Measurements from ENCODE around the gene NLK. TPM values are rescaled to one million over a fixed set of nuclear protein-coding genes. Genes with fewer than 3 reads are reported as not detected.

Gene NLK
- total and polyA plus RNA-seq, 7 experiments from 2014 or later, result 1.0 to 19.2 (median 16.5) TPM

DNA sequence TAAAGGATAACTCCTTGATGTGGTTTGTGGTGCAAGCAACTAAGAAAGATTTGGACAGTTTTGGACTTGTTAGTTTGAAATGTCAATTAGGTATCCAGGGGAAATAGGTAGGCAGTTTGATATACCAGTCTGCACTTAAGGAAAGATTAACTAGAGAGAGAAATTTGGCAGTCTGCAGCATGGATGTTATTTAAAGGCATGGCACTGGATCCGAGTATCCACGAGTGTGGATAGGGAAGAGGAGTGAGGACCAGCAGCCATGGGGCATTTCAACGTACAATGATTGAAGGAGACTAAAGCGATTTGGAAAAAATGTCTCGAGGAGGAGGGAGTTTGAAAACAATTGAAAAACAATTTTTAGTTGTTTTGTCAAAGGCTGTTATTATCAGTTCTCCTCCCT is 117.4 kb downstream of the NLK start:
- Histone ChIP-seq H3K4me3 (ENCODE audit: low read length) (no peak overlapping the region), H3K9me3 (ENCODE audit: control insufficient read depth in 2 of 3, low read length in 3 of 3) (no peaks in the 10 kb centered on the region), H3K36me3 (ENCODE audit: control insufficient read depth in 2 of 3, insufficient read depth in 3 of 3, low read length in 3 of 3) (peaks cover 0 to 8% (median 0%) of the 10 kb centered on the region in 3 experiments), H3K27ac (ENCODE audit: low read depth, low read length) (no peak overlapping the region), H3K27me3 (ENCODE audit: control insufficient read depth in 2 of 2, insufficient read depth in 2 of 2, low read length in 2 of 2) (no peaks in the 10 kb centered on the region), H3K4me1 (ENCODE audit: control insufficient read depth in 2 of 2, insufficient read depth in 2 of 2, low read length in 2 of 2) (no peaks in the 10 kb centered on the region)
- ChIA-PET CTCF (no interaction called here), POLR2A (no interaction called here)
- H3K36me3 Mint-ChIP-seq, result peaks cover 0 to 14% (median 9%) of the 10 kb centered on the region in 5 donors
- no peak overlapping the region for H3K27ac Mint-ChIP-seq
- no peak for DNase-seq
- no peak overlapping the region for H3K4me3 Mint-ChIP-seq
- intact Hi-C loops (cut with micrococcal nuclease), result no loop called here
- ATAC-seq, result no peak
- no peaks in the 10 kb centered on the region for H3K9me3 Mint-ChIP-seq
- H3K27me3 Mint-ChIP-seq, result no peaks in the 10 kb centered on the region
- no peaks in the 10 kb centered on the region for H3K4me1 Mint-ChIP-seq

DNA sequence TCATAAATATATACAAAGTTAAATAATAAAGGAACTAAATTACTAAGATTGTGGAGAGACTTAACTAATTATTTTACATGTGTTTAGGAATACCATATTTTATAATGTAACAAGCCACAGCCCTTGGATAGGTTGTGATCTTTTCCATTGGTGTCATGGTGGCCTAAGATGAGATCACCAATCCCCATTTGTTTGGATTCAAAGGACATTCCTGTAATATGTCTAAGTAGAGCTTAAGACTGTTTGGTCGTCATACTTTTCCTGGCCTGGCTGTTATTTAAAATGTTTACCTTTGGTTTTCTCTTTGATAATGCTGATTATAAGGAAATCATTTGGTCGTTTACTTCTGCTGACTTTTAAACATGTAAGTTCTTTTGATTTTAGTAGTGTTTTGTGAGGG is 118.1 kb downstream of the NLK start:
- H3K4me3 Mint-ChIP-seq, result no peak overlapping the region
- Histone ChIP-seq H3K4me3 (ENCODE audit: low read length) (no peak overlapping the region), H3K36me3 (ENCODE audit: control insufficient read depth in 2 of 3, insufficient read depth in 3 of 3, low read length in 3 of 3) (peaks cover 0 to 8% (median 0%) of the 10 kb centered on the region in 3 experiments), H3K27ac (ENCODE audit: low read depth, low read length) (no peak overlapping the region), H3K9me3 (ENCODE audit: control insufficient read depth in 2 of 3, low read length in 3 of 3) (no peaks in the 10 kb centered on the region), H3K27me3 (ENCODE audit: control insufficient read depth in 2 of 2, insufficient read depth in 2 of 2, low read length in 2 of 2) (no peaks in the 10 kb centered on the region), H3K4me1 (ENCODE audit: control insufficient read depth in 2 of 2, insufficient read depth in 2 of 2, low read length in 2 of 2) (no peaks in the 10 kb centered on the region)
- ChIA-PET POLR2A (no interaction called here), CTCF (no interaction called here)
- H3K27me3 Mint-ChIP-seq, result no peaks in the 10 kb centered on the region
- no peaks in the 10 kb centered on the region for H3K4me1 Mint-ChIP-seq
- intact Hi-C loops (cut with micrococcal nuclease), result no loop called here
- peaks cover 0 to 18% (median 9%) of the 10 kb centered on the region in 5 donors for H3K36me3 Mint-ChIP-seq
- no peak overlapping the region for H3K27ac Mint-ChIP-seq
- H3K9me3 Mint-ChIP-seq, result no peaks in the 10 kb centered on the region
- DNase-seq (no peak), ATAC-seq (no peak)

DNA sequence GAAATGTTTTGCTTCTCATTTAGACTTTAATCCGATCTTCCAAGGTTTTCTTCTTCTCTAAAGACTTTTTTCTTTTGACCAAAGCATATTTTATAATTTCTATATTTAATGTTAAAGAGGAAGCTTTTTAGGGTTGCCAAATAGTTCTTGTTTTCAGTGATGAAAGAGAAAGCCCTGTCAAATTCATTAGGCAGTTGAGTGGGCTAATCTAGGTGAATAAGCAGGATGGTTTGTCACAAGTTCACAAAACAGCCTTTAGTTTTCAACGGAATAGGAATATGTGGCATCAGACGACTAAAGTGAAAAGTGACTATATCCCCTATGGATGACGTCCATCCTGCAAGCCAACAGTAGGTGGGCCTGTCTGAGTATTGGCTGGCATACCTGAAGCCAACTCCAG is 118.8 kb downstream of the NLK start:
- Mint-ChIP-seq H3K36me3 (peaks cover 0 to 22% (median 9%) of the 10 kb centered on the region in 5 donors), H3K4me3 (no peak overlapping the region), H3K4me1 (no peaks in the 10 kb centered on the region), H3K27me3 (no peaks in the 10 kb centered on the region), H3K9me3 (no peaks in the 10 kb centered on the region), H3K27ac (no peak overlapping the region)
- no peaks in the 10 kb centered on the region for H3K9me3 ChIP-seq (ENCODE audit: control insufficient read depth in 2 of 3, low read length in 3 of 3)
- no peak overlapping the region for H3K27ac ChIP-seq (ENCODE audit: low read depth, low read length)
- ChIA-PET CTCF (no interaction called here), POLR2A (no interaction called here)
- H3K4me1 ChIP-seq (ENCODE audit: control insufficient read depth in 2 of 2, insufficient read depth in 2 of 2, low read length in 2 of 2), result no peaks in the 10 kb centered on the region
- DNase-seq, result no peak
- H3K4me3 ChIP-seq (ENCODE audit: low read length), result no peak overlapping the region
- intact Hi-C loops (cut with micrococcal nuclease), result no loop called here
- ATAC-seq, result no peak
- peaks cover 0 to 8% (median 0%) of the 10 kb centered on the region in 3 experiments for H3K36me3 ChIP-seq (ENCODE audit: control insufficient read depth in 2 of 3, insufficient read depth in 3 of 3, low read length in 3 of 3)
- no peaks in the 10 kb centered on the region for H3K27me3 ChIP-seq (ENCODE audit: control insufficient read depth in 2 of 2, insufficient read depth in 2 of 2, low read length in 2 of 2)

DNA sequence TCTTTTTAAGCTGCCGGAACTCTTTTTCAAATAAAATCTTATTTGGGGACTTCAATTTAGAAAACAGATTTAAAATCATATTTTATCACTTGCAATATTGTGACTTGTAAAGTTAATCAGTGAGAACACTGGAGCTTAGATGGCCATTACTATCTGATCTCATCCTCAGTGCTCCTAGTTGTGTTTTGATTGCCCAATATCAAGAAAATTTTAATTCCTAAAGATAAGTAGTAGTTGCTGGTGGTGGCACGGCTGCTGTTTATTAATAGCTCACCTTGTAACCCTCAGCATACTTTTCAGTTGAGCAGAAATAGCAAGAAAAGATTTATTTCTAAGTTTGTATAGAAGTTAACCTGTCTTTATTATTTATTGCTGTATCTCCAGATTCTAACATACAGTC is 124.0 kb downstream of the NLK start:
- peaks cover 0 to 1% (median 0%) of the 10 kb centered on the region in 7 donors for H3K4me1 Mint-ChIP-seq
- H3K27ac ChIP-seq (ENCODE audit: low read depth, low read length), result no peak overlapping the region
- no peaks in the 10 kb centered on the region for H3K9me3 Mint-ChIP-seq
- H3K27me3 Mint-ChIP-seq, result no peaks in the 10 kb centered on the region
- H3K27ac Mint-ChIP-seq, result no peak overlapping the region
- no peaks in the 10 kb centered on the region for H3K4me1 ChIP-seq (ENCODE audit: control insufficient read depth in 2 of 2, insufficient read depth in 2 of 2, low read length in 2 of 2)
- H3K4me3 Mint-ChIP-seq, result no peak overlapping the region
- H3K4me3 ChIP-seq (ENCODE audit: low read length), result no peak overlapping the region
- H3K36me3 Mint-ChIP-seq, result peaks cover 8 to 36% (median 20%) of the 10 kb centered on the region in 5 donors
- H3K9me3 ChIP-seq (ENCODE audit: control insufficient read depth in 2 of 3, low read length in 3 of 3), result no peaks in the 10 kb centered on the region
- ATAC-seq (no peak), DNase-seq (no peak)
- ChIA-PET POLR2A (no interaction called here), CTCF (no interaction called here)
- peaks cover 0 to 8% (median 0%) of the 10 kb centered on the region in 3 experiments for H3K36me3 ChIP-seq (ENCODE audit: control insufficient read depth in 2 of 3, insufficient read depth in 3 of 3, low read length in 3 of 3)
- H3K27me3 ChIP-seq (ENCODE audit: control insufficient read depth in 2 of 2, insufficient read depth in 2 of 2, low read length in 2 of 2), result no peaks in the 10 kb centered on the region
- intact Hi-C loops (cut with micrococcal nuclease), result no loop called here

DNA sequence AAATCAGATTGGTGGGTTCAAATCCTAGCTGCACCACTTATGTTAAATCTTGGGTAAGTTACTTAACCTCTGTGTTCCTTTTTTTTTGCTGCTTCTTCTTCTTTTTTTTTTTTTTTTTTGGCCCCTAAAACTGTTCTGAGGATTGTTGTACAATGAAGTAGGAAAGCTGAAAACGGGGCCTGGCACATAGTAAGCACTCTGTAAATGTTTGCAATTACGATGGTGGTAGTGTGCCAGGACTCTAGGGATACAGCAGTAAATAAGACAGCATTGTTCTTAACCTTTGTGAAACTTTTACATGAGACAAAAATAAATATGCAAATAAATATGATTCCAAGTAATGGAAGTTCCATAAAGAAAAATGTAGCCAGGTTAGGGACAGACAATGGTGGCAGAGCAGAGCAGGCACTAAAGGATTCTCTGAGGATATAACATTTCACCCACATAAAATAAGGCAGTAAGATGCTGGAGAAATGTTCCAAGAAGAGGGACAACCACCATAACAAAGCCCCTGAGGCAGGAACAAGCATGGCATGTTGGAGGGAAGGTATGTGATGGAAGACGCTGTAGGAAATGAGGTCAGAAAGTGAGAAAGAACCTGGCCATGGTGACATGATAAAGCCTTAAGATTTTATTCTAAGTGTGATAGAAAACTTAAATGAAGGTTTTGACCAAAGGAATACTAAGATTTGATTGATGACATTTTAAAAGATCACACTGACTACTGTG is 127.3 kb downstream of the NLK start:
- Mint-ChIP-seq H3K4me1 (peaks cover 8 to 26% (median 24%) of the 10 kb centered on the region in 7 donors), H3K9me3 (peaks cover 0 to 3% (median 0%) of the 10 kb centered on the region in 11 donors), H3K36me3 (peaks cover 4 to 45% (median 13%) of the 10 kb centered on the region in 5 donors), H3K4me3 (no peak overlapping the region), H3K27ac (peak overlapping the region in 1 of 9 donors; percentile 57), H3K27me3 (no peaks in the 10 kb centered on the region)
- intact Hi-C loops (cut with micrococcal nuclease), result no loop called here
- H3K36me3 ChIP-seq (ENCODE audit: control insufficient read depth in 2 of 3, insufficient read depth in 3 of 3, low read length in 3 of 3), result no peaks in the 10 kb centered on the region
- no peak overlapping the region for H3K4me3 ChIP-seq (ENCODE audit: low read length)
- H3K9me3 ChIP-seq (ENCODE audit: control insufficient read depth in 2 of 3, low read length in 3 of 3), result no peaks in the 10 kb centered on the region
- CTCF ChIA-PET, result no interaction called here
- no peaks in the 10 kb centered on the region for H3K4me1 ChIP-seq (ENCODE audit: control insufficient read depth in 2 of 2, insufficient read depth in 2 of 2, low read length in 2 of 2)
- POLR2A ChIA-PET, result no interaction called here
- H3K27me3 ChIP-seq (ENCODE audit: control insufficient read depth in 2 of 2, insufficient read depth in 2 of 2, low read length in 2 of 2), result no peaks in the 10 kb centered on the region
- H3K27ac ChIP-seq (ENCODE audit: low read depth, low read length), result no peak overlapping the region
- no peak for DNase-seq
- no peak for ATAC-seq

DNA sequence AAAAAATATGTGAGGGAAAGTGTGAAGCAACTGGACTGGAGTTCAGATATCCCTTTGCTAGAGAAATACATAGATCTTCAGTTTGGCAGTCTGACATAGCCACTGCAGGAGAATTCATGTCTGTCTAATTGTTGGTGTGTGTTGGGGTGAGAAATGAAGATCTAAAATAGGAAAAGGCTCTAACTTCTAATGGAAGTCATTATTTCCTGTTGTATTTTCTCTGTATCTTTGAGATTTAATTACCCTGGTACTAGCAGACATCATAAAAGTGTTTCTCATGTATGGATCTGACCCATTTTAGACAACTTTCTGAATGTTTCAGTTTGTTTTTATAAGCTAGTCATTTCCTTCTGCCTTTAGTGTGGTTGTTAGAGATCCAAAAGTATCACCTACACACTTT is 128.3 kb downstream of the NLK start:
- peaks cover 8 to 29% (median 26%) of the 10 kb centered on the region in 7 donors for H3K4me1 Mint-ChIP-seq
- CTCF ChIA-PET, result no interaction called here
- no peaks in the 10 kb centered on the region for H3K27me3 ChIP-seq (ENCODE audit: control insufficient read depth in 2 of 2, insufficient read depth in 2 of 2, low read length in 2 of 2)

DNA sequence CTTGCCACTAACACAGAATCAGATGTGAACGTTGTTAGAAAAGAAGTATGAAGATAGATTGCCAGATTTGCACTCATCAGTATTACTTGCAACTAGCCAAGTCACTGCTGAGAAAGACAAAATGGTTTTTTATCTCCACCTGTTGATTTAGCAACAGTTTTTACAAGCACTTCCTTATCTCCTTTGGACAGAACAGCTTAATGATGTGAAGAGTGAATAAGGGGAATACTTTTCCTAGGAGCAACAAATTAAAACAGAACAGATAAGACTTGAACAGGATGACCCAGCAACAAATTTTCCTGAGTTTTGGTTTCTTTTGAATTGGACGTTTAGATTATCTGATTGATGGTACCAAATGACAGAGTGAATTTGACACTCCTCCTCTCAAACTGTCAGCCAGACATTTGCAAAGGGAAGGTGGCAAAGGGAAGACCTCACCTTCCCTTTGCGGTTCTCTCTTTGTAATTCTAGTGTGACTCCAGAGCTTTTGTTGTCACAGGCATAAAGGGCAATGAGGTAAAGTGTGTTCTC is 130.6 kb downstream of the NLK start:
- H3K4me3 ChIP-seq (ENCODE audit: low read length), result no peak overlapping the region
- DNase-seq (no peak), ATAC-seq (peak; percentile 27)
- no peaks in the 10 kb centered on the region for H3K27me3 ChIP-seq (ENCODE audit: control insufficient read depth in 2 of 2, insufficient read depth in 2 of 2, low read length in 2 of 2)
- Mint-ChIP-seq H3K4me1 (peaks cover 10 to 29% (median 26%) of the 10 kb centered on the region in 7 donors), H3K27ac (peak overlapping the region in 7 of 9 donors; percentile 5 to 82 (median 38)), H3K36me3 (peaks cover 4 to 46% (median 12%) of the 10 kb centered on the region in 5 donors), H3K4me3 (peak overlapping the region in 1 of 10 donors; percentile 11), H3K9me3 (peaks cover 0 to 3% (median 0%) of the 10 kb centered on the region in 11 donors), H3K27me3 (no peaks in the 10 kb centered on the region)
- H3K9me3 ChIP-seq (ENCODE audit: control insufficient read depth in 2 of 3, low read length in 3 of 3), result no peaks in the 10 kb centered on the region
- POLR2A ChIA-PET, result no interaction called here
- H3K27ac ChIP-seq (ENCODE audit: low read depth, low read length), result no peak overlapping the region
- no peaks in the 10 kb centered on the region for H3K36me3 ChIP-seq (ENCODE audit: control insufficient read depth in 2 of 3, insufficient read depth in 3 of 3, low read length in 3 of 3)
- CTCF ChIA-PET, result no interaction called here
- intact Hi-C loops (cut with micrococcal nuclease), result no loop called here
- H3K4me1 ChIP-seq (ENCODE audit: control insufficient read depth in 2 of 2, insufficient read depth in 2 of 2, low read length in 2 of 2), result no peaks in the 10 kb centered on the region

More for the DNA sequence above, 128.3 kb downstream of the NLK start:
- Mint-ChIP-seq H3K36me3 (peaks cover 4 to 41% (median 13%) of the 10 kb centered on the region in 5 donors), H3K4me3 (no peak overlapping the region), H3K27ac (peak overlapping the region in 2 of 9 donors; percentile 28 to 39), H3K27me3 (no peaks in the 10 kb centered on the region), H3K9me3 (peaks cover 0 to 3% (median 0%) of the 10 kb centered on the region in 11 donors)
- intact Hi-C loops (cut with micrococcal nuclease), result no loop called here
- Histone ChIP-seq H3K36me3 (ENCODE audit: control insufficient read depth in 2 of 3, insufficient read depth in 3 of 3, low read length in 3 of 3) (no peaks in the 10 kb centered on the region), H3K9me3 (ENCODE audit: control insufficient read depth in 2 of 3, low read length in 3 of 3) (no peaks in the 10 kb centered on the region), H3K4me1 (ENCODE audit: control insufficient read depth in 2 of 2, insufficient read depth in 2 of 2, low read length in 2 of 2) (no peaks in the 10 kb centered on the region), H3K4me3 (ENCODE audit: low read length) (no peak overlapping the region), H3K27ac (ENCODE audit: low read depth, low read length) (no peak overlapping the region)
- POLR2A ChIA-PET, result no interaction called here
- ATAC-seq (no peak), DNase-seq (no peak)

Data from naive thymus-derived CD4-positive, alpha-beta T cell (primary cell).